NCI-H1417 treated with DMSO at 0.1 percent for 48 hours (cell line): ENCODE data around the gene TRAF7.

Source experiments
- DNase-seq: peaks from one replicate; lab custom pipeline; 2025; lab: John Stamatoyannopoulos, UW

The TRAF7 gene

DNA sequence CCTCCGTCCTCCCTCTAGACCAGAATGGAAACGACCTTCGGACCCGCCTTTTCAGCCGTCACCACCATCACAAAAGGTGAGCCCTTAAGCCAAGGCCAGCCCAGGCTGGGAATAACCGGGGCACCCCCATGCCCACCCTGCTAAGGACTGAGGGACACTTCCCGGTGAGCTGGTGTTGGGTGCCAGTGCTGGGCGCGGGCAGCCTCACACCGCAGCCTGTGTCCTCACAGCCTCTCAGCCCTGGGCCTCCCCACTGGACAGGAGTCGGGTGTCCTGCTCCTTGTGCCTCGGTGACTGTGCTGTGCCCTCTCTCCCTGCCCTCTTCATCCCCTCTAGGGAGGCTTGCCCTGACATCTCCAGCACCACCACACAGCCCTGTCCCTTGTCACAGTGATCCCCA lies 10.3 kb downstream of the TRAF7 start:
- DNase-seq = no peak

DNA sequence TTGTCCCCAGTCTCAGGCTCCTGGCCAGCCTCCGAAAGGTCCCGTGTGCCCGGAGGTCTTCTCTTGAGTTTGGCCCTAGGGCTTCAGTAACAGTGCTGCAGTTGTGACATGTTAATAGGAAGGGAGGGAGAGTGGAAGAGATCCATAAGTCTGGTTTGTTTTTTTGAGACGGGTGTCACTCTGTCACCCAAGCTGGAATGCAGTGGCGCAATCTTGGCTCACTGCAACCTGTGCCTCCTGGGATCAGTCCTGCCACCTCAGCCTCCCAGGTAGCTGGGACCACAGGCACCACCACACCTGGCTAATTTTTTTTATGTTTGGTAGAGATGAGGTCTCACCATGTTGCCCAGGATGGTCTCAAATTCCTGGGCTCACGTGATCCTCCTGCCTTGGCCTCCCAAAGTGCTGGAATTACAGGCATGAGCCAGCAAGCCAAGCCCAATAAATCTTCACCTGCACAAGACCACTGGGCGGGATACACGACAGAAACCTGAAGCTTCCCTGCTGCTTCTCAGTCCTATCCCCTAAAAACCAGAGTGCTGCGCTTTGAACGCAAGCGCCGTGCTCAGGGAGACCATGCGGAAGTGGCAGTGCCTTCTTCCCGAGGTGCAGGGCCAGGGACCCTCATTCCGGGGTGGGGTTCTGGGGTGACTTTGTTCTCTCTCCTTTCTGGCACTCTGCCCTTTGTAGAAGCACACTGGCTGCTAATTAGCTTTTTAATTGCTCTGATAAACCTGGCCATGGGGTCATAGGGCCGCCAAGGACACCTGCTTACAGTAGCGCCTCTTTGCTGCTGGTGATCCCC lies 10.9 kb downstream of the TRAF7 start:
- DNase-seq = no peak

DNA sequence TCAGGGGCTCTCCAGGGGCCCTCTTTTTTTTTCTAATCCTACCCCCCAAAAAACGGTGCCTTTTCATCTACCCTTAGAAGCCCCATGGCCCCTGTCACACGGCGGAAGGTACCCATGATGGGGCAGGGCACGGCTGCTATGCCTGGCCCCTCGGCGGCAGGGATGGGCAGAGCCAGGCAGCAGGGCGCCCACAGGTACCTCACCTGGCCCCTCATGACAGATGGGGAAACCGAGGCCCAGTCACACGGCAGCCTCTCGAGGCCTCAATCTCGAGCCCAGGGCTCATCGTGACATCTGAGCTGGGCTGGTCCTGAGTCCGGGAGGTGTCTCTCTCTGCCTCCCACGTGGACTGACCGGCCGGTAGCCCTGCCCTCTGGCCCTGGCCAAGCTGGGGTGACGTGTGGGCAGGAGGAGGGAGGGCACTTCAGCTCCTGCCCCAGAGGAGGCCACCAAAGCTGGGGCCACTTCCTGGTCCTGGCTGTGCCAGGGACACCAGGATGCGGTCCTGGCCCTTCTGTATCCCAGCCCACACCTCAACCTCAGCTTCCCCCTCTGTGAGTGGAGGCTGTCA lies 11.6 kb downstream of the TRAF7 start:
- no peak for DNase-seq

DNA sequence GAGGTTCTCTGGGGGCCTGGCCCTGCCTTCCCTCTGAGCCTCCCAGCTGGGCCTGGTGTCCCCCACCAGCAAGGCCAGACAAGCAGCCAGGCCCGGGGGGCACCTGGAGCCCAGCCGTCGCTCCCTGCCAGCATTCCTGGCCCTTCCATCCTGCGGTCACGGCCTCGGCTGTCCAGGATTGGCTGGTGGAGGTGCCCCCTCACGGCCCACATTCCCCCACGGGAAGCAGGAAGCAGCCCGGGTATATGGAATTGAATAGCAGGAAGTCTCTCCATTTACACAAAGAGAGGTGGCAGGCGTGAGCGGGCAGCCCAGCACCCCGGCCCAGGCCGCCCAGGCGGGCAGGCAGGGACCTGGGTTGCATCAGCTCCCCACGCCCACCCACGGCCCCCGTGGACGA lies 14.5 kb downstream of the TRAF7 start:
- no peak for DNase-seq

DNA sequence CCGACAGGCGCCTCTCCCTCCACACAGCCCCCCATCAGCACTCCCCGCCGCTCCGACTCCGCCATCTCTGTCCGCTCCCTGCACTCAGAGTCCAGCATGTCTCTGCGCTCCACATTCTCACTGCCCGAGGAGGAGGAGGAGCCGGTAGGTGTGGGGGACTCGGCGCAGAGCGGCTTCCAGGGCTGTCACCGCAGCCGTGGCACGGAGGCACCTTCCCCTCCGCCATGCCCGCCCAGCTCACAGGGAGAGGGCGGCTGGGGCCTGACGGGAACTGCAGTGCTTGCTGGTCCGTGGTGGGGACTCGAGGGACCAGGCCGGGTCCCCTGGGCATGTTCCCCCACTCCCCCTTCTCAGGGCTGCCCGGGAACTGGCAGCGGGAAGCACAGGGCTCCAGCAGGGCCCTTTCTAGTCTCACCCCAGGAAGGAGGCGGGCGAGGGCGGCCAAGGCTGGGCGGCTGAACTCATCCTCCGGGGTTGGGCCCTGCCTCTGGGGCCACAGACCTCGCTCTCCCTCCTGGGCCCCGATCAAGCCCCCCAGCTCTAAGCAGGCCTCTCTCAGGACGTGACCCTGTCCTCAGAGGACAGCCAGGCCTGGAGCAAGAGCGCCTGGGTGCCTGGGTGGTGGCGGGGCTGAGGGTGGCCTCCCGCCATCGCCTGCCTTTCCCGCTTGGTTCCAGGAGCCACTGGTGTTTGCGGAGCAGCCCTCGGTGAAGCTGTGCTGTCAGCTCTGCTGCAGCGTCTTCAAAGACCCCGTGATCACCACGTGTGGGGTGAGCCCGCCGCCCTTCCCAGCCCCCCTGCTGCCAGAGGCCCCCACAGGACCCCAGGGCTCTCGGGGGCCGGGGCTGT lies 15.2 kb downstream of the TRAF7 start:
- DNase-seq = no peak

DNA sequence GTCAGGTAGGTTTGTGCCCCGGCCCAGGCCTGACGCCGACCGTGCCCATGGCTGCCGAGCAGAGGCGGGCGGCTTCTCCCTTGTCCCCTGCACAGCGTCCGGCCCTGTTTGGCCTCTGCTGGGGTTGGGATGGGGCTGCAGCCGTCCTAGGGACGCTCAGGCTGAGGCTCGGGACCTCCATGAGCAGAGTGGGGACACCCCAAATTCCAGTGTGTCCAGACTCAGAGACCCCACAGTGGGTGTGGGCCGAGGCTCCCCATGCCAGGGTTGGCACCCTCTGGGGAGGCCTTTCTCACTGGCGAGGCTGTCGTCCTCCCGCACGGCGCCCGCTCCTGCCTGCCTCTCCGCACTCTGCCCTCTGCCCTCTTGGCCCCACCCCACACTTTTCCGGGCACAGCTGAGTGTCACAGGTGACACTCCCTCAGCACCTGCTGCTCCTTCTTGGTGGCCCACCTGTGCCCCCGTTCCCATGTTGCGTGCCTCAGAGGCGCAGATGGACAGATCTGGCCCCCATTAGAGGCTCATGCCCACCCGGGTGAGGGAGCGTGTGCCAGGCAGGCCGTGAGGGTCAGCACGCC lies 16.1 kb downstream of the TRAF7 start:
- DNase-seq = no peak

DNA sequence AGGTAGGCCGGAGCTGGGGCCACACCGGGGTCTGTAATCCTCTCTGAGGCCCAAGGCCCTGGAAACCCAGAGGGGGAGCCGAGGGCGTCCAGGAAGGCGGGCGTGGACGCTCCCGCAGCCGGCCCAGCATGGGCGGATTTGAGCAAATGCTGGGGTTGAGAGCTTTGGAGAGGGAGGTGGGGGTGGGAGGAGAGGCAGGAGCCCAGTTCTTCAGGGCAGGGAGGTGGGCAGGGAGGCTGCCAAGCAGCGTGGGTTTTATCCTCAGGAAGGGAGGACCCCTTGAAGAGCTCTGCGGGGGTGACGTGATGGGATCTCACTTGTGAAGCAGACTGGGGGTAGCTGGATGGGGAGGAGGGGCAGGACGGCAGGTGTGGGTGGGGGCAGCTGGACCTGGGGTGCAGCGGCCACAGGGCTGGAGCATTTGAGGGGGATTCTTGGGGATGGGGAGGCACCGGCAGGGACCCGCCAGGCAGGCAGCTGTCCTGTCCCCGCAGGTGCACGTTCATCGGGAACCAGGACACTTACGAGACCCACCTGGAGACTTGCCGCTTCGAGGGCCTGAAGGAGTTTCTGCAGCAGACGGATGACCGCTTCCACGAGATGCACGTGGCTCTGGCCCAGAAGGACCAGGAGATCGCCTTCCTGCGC lies 17.2 kb downstream of the TRAF7 start:
- no peak for DNase-seq

DNA sequence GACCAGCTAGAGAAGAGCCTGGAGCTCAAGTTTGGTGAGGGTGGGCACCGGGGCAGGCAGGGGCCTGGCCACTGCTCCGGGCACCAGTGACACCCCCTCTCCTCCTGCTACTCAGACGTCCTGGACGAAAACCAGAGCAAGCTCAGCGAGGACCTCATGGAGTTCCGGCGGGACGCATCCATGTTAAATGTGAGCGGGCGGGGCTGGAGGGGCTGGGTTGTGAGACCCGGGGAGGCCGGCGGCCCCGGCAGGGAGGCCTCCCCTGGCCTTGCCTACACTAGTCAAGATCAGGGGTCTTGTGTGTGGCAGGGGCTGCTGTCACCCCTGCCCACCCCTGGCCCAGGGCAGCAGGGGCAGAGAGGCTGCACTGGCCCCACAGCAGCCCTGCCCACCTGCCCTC lies 17.8 kb downstream of the TRAF7 start:
- no peak for DNase-seq

DNA sequence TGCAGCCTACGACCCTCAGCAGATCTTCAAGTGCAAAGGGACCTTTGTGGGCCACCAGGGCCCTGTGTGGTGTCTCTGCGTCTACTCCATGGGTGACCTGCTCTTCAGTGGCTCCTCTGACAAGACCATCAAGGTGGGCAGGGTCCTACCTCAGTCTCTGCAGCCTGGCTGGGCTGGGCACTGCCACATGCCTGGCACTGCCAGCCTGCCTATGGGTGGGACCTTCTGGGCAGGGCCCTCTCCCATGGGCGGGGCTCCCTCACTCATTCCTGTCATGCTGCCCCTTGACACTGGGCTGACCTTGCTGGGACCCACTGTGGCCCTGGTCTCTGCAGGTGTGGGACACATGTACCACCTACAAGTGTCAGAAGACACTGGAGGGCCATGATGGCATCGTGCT lies 18.3 kb downstream of the TRAF7 start:
- no peak for DNase-seq

DNA sequence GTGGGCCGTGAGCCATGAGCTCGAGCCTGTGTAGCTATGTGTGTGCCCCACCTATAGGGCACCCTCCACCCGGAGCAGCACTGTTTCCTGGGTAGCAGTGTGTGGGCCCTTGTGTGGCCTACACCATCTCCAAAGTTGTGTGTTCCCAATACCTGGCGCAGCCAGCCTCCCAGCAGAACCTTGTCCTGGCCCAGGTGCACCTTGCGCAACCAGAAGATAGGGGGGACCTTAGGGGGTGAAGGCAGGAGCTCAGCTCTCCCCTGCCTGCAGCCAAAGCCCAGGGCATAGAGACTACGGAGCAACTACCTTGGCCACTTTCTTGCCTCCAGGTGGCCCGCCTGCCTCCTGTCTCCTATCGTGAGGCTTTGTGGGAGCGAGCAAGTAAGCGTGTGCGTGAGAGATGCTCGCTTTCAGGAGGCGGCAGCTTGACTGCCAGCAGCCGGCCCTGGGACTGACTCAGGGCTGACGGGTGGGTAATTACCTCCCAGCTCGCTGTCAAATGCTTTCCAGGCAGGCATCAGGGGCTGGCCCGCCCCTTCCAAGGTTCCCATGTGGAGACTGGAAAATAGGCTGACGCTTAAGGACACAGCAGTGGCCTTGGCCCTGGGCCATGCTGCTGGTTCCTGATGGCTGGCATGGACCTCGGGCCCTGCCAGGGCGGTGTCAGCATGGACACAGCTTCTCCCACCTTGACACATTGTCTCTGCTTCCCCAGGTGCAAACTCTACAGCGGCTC lies 19.0 kb downstream of the TRAF7 start:
- DNase-seq = no peak

DNA sequence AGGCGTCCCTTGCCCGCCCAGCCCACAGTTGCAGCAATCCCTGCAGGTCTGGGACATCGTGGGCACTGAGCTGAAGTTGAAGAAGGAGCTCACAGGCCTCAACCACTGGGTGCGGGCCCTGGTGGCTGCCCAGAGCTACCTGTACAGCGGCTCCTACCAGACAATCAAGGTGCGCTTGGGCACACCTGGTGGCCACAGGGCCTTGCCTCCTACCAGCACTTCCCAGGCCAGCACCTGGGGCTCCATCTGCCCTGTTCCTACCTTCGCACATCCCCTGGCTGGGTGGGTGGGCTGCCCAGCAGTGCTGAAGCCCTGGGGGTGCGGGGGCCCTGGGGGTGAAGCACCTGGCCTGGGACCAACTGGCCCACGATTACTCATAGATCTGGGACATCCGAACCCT lies 19.9 kb downstream of the TRAF7 start:
- no peak for DNase-seq

DNA sequence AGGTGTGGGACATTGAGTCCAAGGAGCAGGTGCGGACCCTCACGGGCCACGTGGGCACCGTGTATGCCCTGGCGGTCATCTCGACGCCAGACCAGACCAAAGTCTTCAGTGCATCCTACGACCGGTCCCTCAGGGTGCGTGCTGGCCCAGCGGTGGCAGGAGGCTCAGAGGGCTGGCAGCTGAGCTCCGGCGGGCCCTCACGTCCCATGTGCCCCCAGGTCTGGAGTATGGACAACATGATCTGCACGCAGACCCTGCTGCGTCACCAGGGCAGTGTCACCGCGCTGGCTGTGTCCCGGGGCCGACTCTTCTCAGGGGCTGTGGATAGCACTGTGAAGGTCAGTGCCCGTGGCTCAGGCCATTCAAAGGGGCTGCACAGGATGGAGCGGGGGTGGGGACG lies 20.5 kb downstream of the TRAF7 start:
- DNase-seq = no peak

DNA sequence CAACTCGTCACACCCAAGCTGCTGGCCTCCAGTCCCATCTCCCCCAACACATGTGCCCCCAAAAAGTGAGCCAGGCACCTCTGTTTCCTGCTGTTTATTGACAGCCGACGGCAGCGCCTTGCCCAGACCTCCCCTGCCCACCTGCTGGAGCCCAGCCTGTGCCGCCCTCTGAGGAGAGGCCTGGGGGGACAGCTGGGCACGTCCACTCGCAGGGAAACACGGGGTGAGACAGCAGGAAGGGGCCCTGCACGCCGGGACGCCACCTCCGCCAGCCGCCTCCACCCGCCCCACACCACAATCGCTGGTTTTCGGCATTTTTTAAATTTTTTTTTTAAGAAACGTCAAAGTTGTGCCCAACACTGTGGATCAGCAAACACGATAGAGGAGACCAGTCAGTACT lies 21.5 kb downstream of the TRAF7 start:
- no peak for DNase-seq

DNA sequence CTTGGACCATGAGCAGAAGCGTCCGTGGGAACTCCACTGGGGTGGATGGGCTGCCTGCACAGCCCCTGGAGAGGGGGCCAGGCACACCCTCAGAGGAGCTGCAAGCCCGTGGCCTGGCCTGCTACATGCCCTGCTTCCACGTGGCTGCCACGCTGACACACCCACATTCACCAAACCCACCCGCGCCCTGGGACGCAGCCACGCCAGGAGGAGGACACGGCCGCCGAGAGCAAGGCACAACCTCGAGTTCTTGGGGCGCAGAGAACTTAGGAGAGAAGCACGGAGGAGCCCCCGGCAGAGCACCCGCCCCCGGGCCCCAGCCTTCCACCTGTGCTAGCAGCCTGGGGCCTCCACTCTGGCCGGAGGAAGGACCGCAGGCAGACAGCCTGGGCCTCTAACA lies 22.0 kb downstream of the TRAF7 start:
- DNase-seq = no peak

DNA sequence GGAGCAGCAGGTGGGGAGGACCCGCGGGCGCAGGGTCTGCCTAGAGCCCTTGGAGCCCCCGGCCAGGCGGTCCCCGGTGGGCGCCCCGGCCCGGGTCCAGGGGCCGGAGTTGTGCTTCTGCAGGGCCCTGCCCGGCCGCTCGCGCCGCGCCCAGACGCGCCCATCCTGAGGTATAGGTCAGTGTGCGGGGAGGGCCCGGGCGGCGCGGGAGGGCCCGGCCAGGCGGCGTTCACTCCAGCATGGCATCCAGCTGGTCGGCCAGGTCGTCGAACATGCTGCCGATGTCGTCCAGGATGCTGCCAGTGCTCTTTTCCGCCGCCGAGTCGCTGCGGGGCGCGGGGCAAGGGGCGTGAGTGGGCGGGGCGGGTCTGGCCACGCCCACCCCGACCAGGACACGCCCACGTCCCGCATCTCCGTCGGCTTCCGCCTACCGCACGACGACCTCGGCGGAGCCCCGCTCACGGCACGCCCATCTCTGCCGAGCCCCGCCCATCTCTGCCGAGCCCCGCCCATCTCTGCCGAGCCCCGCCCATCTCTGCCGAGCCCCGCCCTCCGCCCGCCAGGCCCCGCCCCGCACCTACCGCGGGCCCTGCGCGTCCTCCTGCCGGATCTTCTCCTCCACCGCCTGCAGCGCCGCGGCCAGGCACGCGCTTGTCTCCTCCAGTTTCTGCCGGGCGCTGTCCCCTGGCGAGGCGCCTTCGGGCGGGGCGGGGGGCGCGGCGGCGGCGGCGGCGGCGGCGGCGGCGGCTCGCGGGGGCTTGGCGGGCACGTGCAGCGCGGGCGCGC lies 22.9 kb downstream of the TRAF7 start:
- no peak for DNase-seq

DNA sequence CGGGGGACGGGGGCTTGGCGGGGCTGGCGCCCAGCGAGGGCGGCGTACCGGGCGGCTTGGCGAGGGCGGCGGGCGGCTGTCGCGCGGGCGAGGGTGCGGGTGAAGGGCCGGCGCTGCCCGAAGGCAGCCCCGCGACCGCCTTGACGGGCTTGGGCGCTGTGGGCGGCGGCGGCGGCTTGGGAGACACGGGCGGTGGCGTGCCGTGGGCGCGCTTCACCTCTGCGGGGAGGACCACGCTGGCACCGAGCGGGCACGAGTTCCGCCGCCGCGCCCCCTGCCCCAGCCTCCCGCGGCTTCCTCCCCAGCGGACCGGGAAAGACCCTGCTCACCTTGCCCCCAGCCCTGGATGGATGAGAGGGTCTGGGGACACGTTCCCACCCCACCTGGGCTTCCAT lies 23.5 kb downstream of the TRAF7 start:
- no peak for DNase-seq

DNA sequence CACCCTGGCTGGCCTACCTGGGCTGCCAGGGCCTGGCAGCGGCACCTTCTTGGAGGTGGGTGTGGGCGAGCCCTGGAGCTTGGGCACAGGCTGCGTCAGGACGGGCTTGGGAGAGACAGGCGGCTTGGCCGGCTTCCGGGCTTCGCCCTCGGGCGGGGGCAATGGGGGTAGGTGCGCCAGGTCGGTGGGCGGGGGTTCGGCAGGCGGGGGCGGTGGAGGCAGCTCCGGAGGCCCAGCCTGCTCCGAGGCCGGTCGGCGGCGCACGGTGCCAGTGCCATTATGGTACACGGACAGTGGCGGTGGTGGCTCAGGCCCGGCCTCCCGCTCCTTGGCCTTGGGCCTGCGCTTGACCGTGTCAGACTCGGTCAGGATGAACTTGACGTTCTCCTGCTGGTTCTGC lies 24.0 kb downstream of the TRAF7 start:
- no peak for DNase-seq

DNA sequence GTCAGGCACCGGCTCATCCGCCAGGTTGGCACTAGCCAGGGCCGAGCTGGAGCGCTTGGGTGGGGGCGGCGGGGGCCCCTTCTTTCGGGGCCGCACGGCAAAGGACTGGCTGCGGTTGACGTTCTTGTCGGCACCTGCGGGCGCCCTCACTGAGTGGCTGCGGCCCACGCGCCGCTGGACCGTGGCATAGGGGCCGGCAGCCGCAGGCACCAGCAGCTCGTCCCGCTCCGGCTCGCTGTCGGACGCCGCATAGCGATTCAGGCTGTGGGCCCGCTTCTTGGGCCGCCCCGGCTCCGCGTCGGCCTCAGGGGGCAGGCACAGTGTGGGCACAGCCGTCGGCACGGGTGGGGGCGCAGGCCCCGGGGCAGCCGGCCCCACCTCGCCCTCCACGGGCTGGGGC lies 24.9 kb downstream of the TRAF7 start:
- no peak for DNase-seq

DNA sequence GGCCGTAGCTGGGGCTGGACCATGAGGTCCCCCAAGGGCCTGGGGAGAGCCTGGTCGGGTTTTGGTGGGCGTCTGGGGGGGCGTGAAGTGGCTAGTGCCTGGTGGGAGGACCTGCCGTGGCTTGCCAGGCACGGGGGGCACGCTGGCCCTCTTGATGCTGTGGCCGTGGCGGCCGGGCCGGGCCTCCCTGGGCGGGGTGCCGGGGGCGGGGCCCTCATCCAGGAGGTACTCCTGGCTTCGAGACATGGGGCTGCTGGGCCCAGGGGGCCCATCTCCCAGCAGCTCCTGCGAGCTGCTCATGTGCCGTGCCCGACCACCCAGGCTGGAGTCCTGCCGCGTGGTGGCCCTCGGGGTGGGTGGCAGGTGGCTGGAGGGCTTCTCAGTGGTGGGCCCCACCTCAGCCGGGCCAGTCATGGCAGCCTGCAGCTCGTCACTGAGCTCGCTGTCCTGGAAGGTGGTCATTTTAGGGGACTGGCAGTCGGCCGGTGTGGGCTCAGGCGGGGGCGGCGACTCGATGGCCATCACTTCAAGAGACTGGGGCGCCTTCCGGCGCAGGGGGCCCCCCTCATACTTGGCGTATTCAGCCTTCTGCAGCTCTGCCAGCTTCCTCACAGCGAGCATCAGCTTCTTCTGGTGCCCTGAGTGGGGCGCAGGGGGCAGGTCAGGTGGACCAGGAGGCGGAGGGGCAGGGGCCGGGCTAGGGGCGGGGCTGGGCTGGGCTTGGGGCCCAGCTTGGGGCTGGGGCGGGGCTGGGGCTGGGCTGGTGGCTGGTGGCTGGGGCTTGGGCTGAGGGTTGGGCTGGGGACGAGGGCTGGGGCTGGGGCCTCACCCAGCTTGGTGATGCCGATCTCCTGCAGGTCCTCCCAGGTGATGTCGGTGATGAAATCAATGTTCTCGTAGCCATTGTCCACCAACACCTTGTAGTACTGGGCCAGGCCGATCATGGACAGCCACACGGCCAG lies 25.7 kb downstream of the TRAF7 start:
- no peak for DNase-seq

DNA sequence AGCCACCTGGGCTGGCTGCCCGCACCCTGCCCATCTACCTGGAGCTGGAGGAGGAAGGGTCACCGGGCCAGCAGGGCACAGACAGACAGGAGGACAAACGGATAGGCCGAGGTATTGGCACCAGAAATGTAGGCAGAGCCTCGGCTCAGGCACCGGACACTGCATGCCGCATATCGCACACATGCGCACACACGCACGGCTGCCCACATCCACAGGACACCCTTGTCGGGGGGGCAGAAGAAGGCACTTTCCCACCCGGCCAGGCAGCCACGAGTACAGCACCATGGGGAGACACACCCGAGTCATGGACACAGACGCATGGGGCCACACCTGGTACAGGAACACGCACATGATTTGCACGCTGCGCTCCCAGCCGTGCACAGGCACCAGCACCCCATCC lies 26.4 kb downstream of the TRAF7 start:
- DNase-seq = no peak
